K562 (cell line): ENCODE results near the gene VPS33B. TPM values are rescaled to one million over a fixed set of nuclear protein-coding genes. Genes with fewer than 3 reads are reported as not detected.

Source experiments
- BMI1 ChIP-seq: fragments of 150-350 bp; IDR thresholded peaks from 2 replicates; pipeline ENCODE4 v1.6.1; 2014; ENCODE audit warnings: low read length
- KAT8 ChIP-seq: fragments of 450-650 bp; IDR thresholded peaks from 2 replicates; pipeline ENCODE4 v1.6.1; 2016; ENCODE audit warnings: low read depth, mild to moderate bottlenecking
- MAFG ChIP-seq: fragments of 450-650 bp; conservative IDR thresholded peaks from 2 replicates; pipeline ENCODE4 v1.6.1; 2016; ENCODE audit warnings: missing genetic modification characterization, missing compliant biosample characterization
- MCM5 ChIP-seq: fragments of 450-650 bp; IDR thresholded peaks from 2 replicates; pipeline ENCODE4 v1.6.1; 2016; ENCODE audit warnings: low read depth
- MYC ChIP-seq, 2 experiments: fragments of 250-450 bp in 1 of 2; sonication (Bioruptor Pico) in 1 of 2; IDR thresholded peaks; 2 replicates each; pipeline versions ENCODE4 v1.5.1 to v1.6.1; 2012 to 2021; ENCODE audit warnings: low read depth in 2 of 2, borderline replicate concordance in 1 of 2, improper control_type of control experiment in 1 of 2, low read length in 1 of 2, mild to moderate bottlenecking in 1 of 2, moderate library complexity in 1 of 2
- PKNOX1 ChIP-seq: fragments of 450-650 bp; IDR thresholded peaks from 2 replicates; pipeline ENCODE4 v1.6.1; 2016
- PPARD ChIP-seq: fragments of 250-450 bp; sonication (Bioruptor Pico); IDR thresholded peaks from 2 replicates; pipeline ENCODE4 v1.8.0; 2022; ENCODE audit warnings: inconsistent platforms, mild to moderate bottlenecking, moderate library complexity
- RAD21 ChIP-seq, 2 experiments: fragments of 250-450 bp in 1 of 2; fragments of 450-650 bp in 1 of 2; sonication (Bioruptor Pico) in 1 of 2; formaldehyde crosslinking in 1 of 2; IDR thresholded peaks in 1 of 2; conservative IDR thresholded peaks in 1 of 2; 2 replicates each; pipeline versions ENCODE4 v1.4.0 to v1.8.0; 2020 to 2022; ENCODE audit warnings: mild to moderate bottlenecking in 2 of 2, moderate library complexity in 1 of 2
- TCF7 ChIP-seq: sonication (generic); IDR thresholded peaks from 2 replicates; pipeline ENCODE4 v1.6.1; 2016; ENCODE audit warnings: antibody characterized with exemption, borderline replicate concordance
- TFAP4 ChIP-seq: sonication (generic); formaldehyde crosslinking; IDR thresholded peaks from 2 replicates; pipeline ENCODE4 v1.8.0; 2022; ENCODE audit warnings: missing genetic modification reagents, mild to moderate bottlenecking, moderate library complexity, borderline replicate concordance
- THAP7 ChIP-seq: fragments of 250-450 bp; sonication (Bioruptor Pico); IDR thresholded peaks from 2 replicates; pipeline ENCODE4 v1.5.0; 2021
- ZBTB17 ChIP-seq: fragments of 450-650 bp; formaldehyde crosslinking; IDR thresholded peaks from 2 replicates; pipeline ENCODE4 v1.4.0; 2020; ENCODE audit warnings: mild to moderate bottlenecking
- ZFP91 ChIP-seq: sonication (generic); formaldehyde crosslinking; IDR thresholded peaks from 2 replicates; pipeline ENCODE4 v1.8.0; 2022; ENCODE audit warnings: mild to moderate bottlenecking, missing genetic modification reagents
- ZNF184 ChIP-seq: sonication (generic); formaldehyde crosslinking; IDR thresholded peaks from 2 replicates; pipeline ENCODE4 v1.5.0; 2020; ENCODE audit warnings: missing genetic modification reagents
- ZNF408 ChIP-seq: fragments of 250-450 bp; sonication (Bioruptor Pico); IDR thresholded peaks from 2 replicates; pipeline ENCODE4 v1.4.0; 2020; ENCODE audit warnings: low read depth, mild to moderate bottlenecking, moderate library complexity
- ZNF76 ChIP-seq: fragments of 250-450 bp; sonication (Bioruptor Pico); IDR thresholded peaks from 2 replicates; pipeline ENCODE4 v1.4.0; 2020; ENCODE audit warnings: mild to moderate bottlenecking, moderate library complexity, borderline replicate concordance
- polyA plus RNA-seq, 8 experiments: library from polyadenylated mRNA; depleted of rRNA in 4 of 8; stranded (reverse) in 5 of 8; unstranded in 3 of 8; fragments of >200 nt; fragmentation: Nextera tagmentation in 2 of 8; fragmentation: Illumina TruSeq in 1 of 8; extraction: Ambion mirVana in 2 of 8; extraction: Trizol in 1 of 8; gene quantifications; 2 replicates each; pipeline versions ENCODE4 v1.2.1 to v1.2.3, GENCODE V29; 2011 to 2014; ENCODE audit warnings: inconsistent platforms in 1 of 8, missing spikeins in 1 of 8
- total RNA-seq, 7 experiments: library from RNA; depleted of rRNA in 6 of 7; stranded (reverse); fragments of >200 nt in 6 of 7; fragmentation: Illumina TruSeq in 2 of 7; extraction: Trizol in 2 of 7; gene quantifications; 2 replicates each; pipeline versions ENCODE4 v1.2.1 to v1.2.3, GENCODE V29; 2011 to 2021; ENCODE audit warnings: low replicate concordance in 1 of 7

VPS33B gene
- total and polyA plus RNA-seq, 9 of the 15 experiments (the other 6 are each of a cell fraction or from before 2014, with no cell fraction given): 9.4 to 25.5 (median 14.8) TPM

- peak; percentile 86; the same call in 1 of the 2 replicates for TF ChIP-seq TFAP4 (CRISPR knock-in tag)
- no peak for TF ChIP-seq MCM5
- no peak for TF ChIP-seq MAFG (tag)
- TF ChIP-seq ZFP91 (CRISPR knock-in tag): no peak
- no peak; the same call in 1 of the 2 replicates for TF ChIP-seq ZNF408 (CRISPR knock-in tag)
- 0 out of 2 replicates have a peak, but pooled peaks have one; percentile 74 for TF ChIP-seq ZBTB17 (CRISPR knock-in tag)
- no peak for TF ChIP-seq BMI1
- peak; percentile 100 for TF ChIP-seq PKNOX1
- no peak for TF ChIP-seq RAD21 (CRISPR knock-in tag; conservative IDR thresholded peaks at IDR 0.05 in 1 of 2, IDR thresholded peaks at IDR 0.05 in 1 of 2)
- TF ChIP-seq ZNF184 (CRISPR knock-in tag): no peak
- no peak for TF ChIP-seq THAP7
- no peak for TF ChIP-seq ZNF76 (CRISPR knock-in tag)
- TF ChIP-seq KAT8: no peak
- no peak for TF ChIP-seq PPARD (CRISPR knock-in tag)
- no peak for TF ChIP-seq TCF7
- peak; percentile 87 for TF ChIP-seq MYC (IDR thresholded peaks at IDR 0.05; ENCODE audit: low read depth, low read length)
- TF ChIP-seq MYC (CRISPR knock-in tag; IDR thresholded peaks at IDR 0.05; ENCODE audit: borderline replicate concordance, low read depth): peak; percentile 61; the same call in 1 of the 2 replicates
Observed at GRCh38 chr15:90994417-90995311, 27.7 kb downstream of the VPS33B start, which contains the start of gene PRC1 (continued).
